PC-3 (cell line): ENCODE data around the gene LRRC53.

Experiments used
- EZH2phosphoT487 ChIP-seq: fragments of 300-600 bp; sonication (generic); IDR thresholded peaks from 2 replicates; pipeline ENCODE4 v1.6.1; 2018; ENCODE audit warnings: mild to moderate bottlenecking, antibody characterized with exemption, low read length, borderline replicate concordance
- TF ChIP-seq, protein P1 (sequence below): fragments of 300-600 bp; sonication (generic); conservative IDR thresholded peaks from 2 replicates; pipeline ENCODE4 v1.5.1; 2017; ENCODE audit warnings: antibody characterized with exemption, low read depth, mild to moderate bottlenecking, low read length

DNA sequence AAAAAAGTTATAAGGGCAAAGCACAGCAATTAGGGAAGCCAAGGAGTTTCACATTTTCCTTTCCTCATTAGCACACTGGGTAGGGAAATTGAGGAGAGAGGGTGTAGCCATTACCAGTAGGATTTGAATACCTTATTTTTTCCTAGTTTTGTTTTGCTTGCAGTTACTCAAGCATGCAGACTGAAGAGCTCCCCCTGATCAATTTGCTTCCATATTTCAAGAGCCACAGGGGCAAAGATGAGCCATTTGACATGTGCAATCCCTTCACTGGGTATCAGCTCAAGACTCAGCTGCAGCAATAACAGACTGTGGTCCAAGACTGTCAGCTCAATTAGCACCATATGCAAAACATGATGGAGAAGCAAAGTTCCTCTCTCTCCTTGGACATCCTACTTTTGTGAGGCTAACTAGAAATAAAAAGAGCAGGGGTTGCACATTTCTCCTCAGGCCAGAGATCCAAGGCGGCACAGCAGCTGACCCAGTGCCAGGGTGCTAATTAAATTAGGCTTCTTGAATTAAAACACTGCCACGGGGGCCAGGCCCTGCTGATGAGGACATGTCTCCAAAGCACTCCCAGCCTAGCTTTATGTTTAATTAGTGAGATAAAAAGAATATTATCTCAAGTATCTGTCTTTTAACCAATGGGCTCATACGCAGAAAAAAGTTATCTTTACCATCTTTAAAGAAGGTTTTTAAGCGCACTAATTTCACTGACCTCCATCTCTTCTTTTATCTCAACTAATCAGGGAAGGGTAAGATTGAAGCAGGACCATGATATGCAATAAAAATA lies 36.7 kb upstream of the LRRC53 start:
- no peak for TF ChIP-seq EZH2phosphoT487
- TF ChIP-seq, protein P1, sequence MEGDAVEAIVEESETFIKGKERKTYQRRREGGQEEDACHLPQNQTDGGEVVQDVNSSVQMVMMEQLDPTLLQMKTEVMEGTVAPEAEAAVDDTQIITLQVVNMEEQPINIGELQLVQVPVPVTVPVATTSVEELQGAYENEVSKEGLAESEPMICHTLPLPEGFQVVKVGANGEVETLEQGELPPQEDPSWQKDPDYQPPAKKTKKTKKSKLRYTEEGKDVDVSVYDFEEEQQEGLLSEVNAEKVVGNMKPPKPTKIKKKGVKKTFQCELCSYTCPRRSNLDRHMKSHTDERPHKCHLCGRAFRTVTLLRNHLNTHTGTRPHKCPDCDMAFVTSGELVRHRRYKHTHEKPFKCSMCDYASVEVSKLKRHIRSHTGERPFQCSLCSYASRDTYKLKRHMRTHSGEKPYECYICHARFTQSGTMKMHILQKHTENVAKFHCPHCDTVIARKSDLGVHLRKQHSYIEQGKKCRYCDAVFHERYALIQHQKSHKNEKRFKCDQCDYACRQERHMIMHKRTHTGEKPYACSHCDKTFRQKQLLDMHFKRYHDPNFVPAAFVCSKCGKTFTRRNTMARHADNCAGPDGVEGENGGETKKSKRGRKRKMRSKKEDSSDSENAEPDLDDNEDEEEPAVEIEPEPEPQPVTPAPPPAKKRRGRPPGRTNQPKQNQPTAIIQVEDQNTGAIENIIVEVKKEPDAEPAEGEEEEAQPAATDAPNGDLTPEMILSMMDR: no peak
